ENCODE data around the gene ARMC3. TPM values are rescaled to one million over a fixed set of nuclear protein-coding genes. Genes with fewer than 3 reads are reported as not detected.

ARMC3 gene
- total and polyA plus RNA-seq, 2 experiments from 2014 or later, result 0.24 TPM; not detected in 1

- no peak for TF ChIP-seq NANOG (IDR thresholded peaks at IDR 0.05; ENCODE audit: borderline replicate concordance)
These were observed 85.9 kb downstream of the ARMC3 start (continued) for GRCh38 chr10:23013581-23014335.

- Histone ChIP-seq H3K27me3 (ENCODE audit: insufficient read depth) (no peaks in the 10 kb centered on the region), H3K36me3 (ENCODE audit: insufficient read depth) (no peaks in the 10 kb centered on the region), H4K20me1 (replicated peaks; ENCODE audit: insufficient read depth) (no peaks in the 10 kb centered on the region), H3K4me1 (ENCODE audit: insufficient read depth) (no peaks in the 10 kb centered on the region), H3K4me3 (no peak overlapping the region), H2AFZ (no peak overlapping the region), H3K79me2 (replicated peaks; ENCODE audit: insufficient read depth) (no peaks in the 10 kb centered on the region), H3K27ac (ENCODE audit: low read depth) (no peak overlapping the region), H3K4me2 (no peak overlapping the region), H3K9me2 (ENCODE audit: insufficient read depth) (no peaks in the 10 kb centered on the region), H3F3A (replicated peaks; ENCODE audit: low read depth) (no peaks in the 10 kb centered on the region)
- DNase-seq (ENCODE audit: low spot score) (no peak), ATAC-seq (no peak)
- no peak overlapping the region for H3K4me3 Mint-ChIP-seq
- no peaks in the 10 kb centered on the region for H3K9me3 Mint-ChIP-seq
- H3K36me3 Mint-ChIP-seq (ENCODE audit: low read depth), result no peaks in the 10 kb centered on the region; the same call in 2 of the 3 replicates
- TF ChIP-seq REST (IDR thresholded peaks at IDR 0.05; ENCODE audit: unreplicated experiment) (no peak), CTCF (conservative IDR thresholded peaks at IDR 0.05; ENCODE audit: low read depth in 2 of 2) (no peak), POLR2AphosphoS5 (IDR thresholded peaks at IDR 0.05; ENCODE audit: low read depth) (no peak), STAT1 (IDR thresholded peaks at IDR 0.05; ENCODE audit: unreplicated experiment) (no peak), ZNF331 (CRISPR knock-in tag; IDR thresholded peaks at IDR 0.05; ENCODE audit: low read depth) (no peak)
- H3K27ac Mint-ChIP-seq, result no peak overlapping the region
- peaks cover 3% of the 10 kb centered on the region for H3K27me3 Mint-ChIP-seq (ENCODE audit: insufficient read depth, low read depth, poor library complexity)
- H3K4me1 Mint-ChIP-seq, result no peaks in the 10 kb centered on the region; the same call in 2 of the 3 replicates
These were observed 87.3 kb downstream of the ARMC3 start for GRCh38 chr10:23015021-23015707.

GRCh38 chr10:23016636-23017035, 88.8 kb downstream of the ARMC3 start:
- Mint-ChIP-seq H3K27ac (no peak overlapping the region), H3K4me3 (no peak overlapping the region), H3K27me3 (ENCODE audit: insufficient read depth, low read depth, poor library complexity) (peaks cover 2% of the 10 kb centered on the region), H3K36me3 (ENCODE audit: low read depth) (no peaks in the 10 kb centered on the region), H3K4me1 (no peaks in the 10 kb centered on the region), H3K9me3 (peaks cover 2% of the 10 kb centered on the region; the same call in 1 of the 3 replicates)
- Histone ChIP-seq H3K9me2 (ENCODE audit: insufficient read depth) (no peaks in the 10 kb centered on the region), H3K36me3 (ENCODE audit: insufficient read depth) (no peaks in the 10 kb centered on the region), H3K4me2 (no peak overlapping the region), H3F3A (replicated peaks; ENCODE audit: low read depth) (no peaks in the 10 kb centered on the region), H2AFZ (no peak overlapping the region), H3K4me1 (ENCODE audit: insufficient read depth) (no peaks in the 10 kb centered on the region), H4K20me1 (replicated peaks; ENCODE audit: insufficient read depth) (no peaks in the 10 kb centered on the region), H3K79me2 (replicated peaks; ENCODE audit: insufficient read depth) (no peaks in the 10 kb centered on the region), H3K27me3 (ENCODE audit: insufficient read depth) (no peaks in the 10 kb centered on the region), H3K27ac (ENCODE audit: low read depth) (no peak overlapping the region), H3K4me3 (no peak overlapping the region)
- DNase-seq (ENCODE audit: low spot score) (no peak), ATAC-seq (no peak)
- TF ChIP-seq ZNF114 (CRISPR knock-in tag; IDR thresholded peaks at IDR 0.05), result no peak
- TF ChIP-seq JUNB (IDR thresholded peaks at IDR 0.05; ENCODE audit: unreplicated experiment), result no peak

Data from GM23338 (cell line).